Measurements from ENCODE around the gene BLACAT1. TPM values are rescaled to one million over a fixed set of nuclear protein-coding genes. Genes with fewer than 3 reads are reported as not detected.

BLACAT1 gene
- total RNA-seq, 1 donor from 2014 or later, result 2.1 TPM

- ATAC-seq, result no peak
These were observed 2.4 kb downstream of the BLACAT1 start for GRCh38 chr1:205453466-205453865.

GRCh38 chr1:205452933-205453332 is 2.9 kb downstream of the BLACAT1 start:
- ATAC-seq, result no peak

- no peak for ATAC-seq
These were observed 3.5 kb downstream of the BLACAT1 start for GRCh38 chr1:205452364-205452763.

- no peak for ATAC-seq
These were observed 4.1 kb downstream of the BLACAT1 start for GRCh38 chr1:205451759-205452164.

GRCh38 chr1:205451202-205451601 is 4.6 kb downstream of the BLACAT1 start:
- no peak for ATAC-seq

GRCh38 chr1:205450448-205450847 is 5.4 kb downstream of the BLACAT1 start:
- no peak for ATAC-seq

GRCh38 chr1:205449750-205450443 is 5.9 kb downstream of the BLACAT1 start:
- ATAC-seq, result peak; percentile 91

GRCh38 chr1:205449254-205449749 is 6.5 kb downstream of the BLACAT1 start:
- peak; percentile 7 for ATAC-seq

- peak; percentile 34 for ATAC-seq
These were observed 7.1 kb downstream of the BLACAT1 start for GRCh38 chr1:205448540-205449253.

GRCh38 chr1:205447457-205448341 is 8.1 kb downstream of the BLACAT1 start:
- no peak for ATAC-seq

GRCh38 chr1:205446828-205447227 is 9.0 kb downstream of the BLACAT1 start:
- ATAC-seq, result no peak

- ATAC-seq, result no peak
These were observed 10.3 kb downstream of the BLACAT1 start for GRCh38 chr1:205445646-205445935.

GRCh38 chr1:205444931-205445645 is 10.8 kb downstream of the BLACAT1 start:
- ATAC-seq, result peak; percentile 23

- no peak for ATAC-seq
These were observed 11.4 kb downstream of the BLACAT1 start for GRCh38 chr1:205444300-205444930.

GRCh38 chr1:205443585-205444299 is 12.1 kb downstream of the BLACAT1 start:
- ATAC-seq, result no peak

- no peak for ATAC-seq
These were observed 13.7 kb downstream of the BLACAT1 start for GRCh38 chr1:205442051-205442725.

- ATAC-seq, result no peak
These were observed 14.2 kb downstream of the BLACAT1 start for GRCh38 chr1:205441716-205442050.

GRCh38 chr1:205441318-205441633 is 14.6 kb downstream of the BLACAT1 start:
- no peak for ATAC-seq

- peak; percentile 90 for ATAC-seq
These were observed 15.1 kb downstream of the BLACAT1 start for GRCh38 chr1:205440476-205441317.

GRCh38 chr1:205440121-205440475 is 15.7 kb downstream of the BLACAT1 start:
- ATAC-seq, result no peak

Data from esophagus mucosa (tissue), 1 donor.